MCF 10A (cell line): ENCODE data around the gene MRPS6. TPM values are rescaled to one million over a fixed set of nuclear protein-coding genes. Genes with fewer than 3 reads are reported as not detected.

Experiments used
- BruUV-seq: library from RNA; stranded (reverse); fragments of 400-500 nt; replicated peaks from 2 replicates; lab custom pipeline; 2021; lab: Mats Ljungman, UMichigan
- CTCF ChIA-PET: fragments of 300-600 bp; sonication (Branson Sonifier 250); formaldehyde crosslinking; extraction: SDS; loops from one replicate; lab custom pipeline; 2021; ENCODE audit warnings: antibody characterized with exemption, inconsistent platforms; lab: Yijun Ruan, JAX
- POLR2A ChIA-PET: fragments of 300-600, 350-650 bp; sonication (Branson Sonifier 250); formaldehyde crosslinking; extraction: SDS; loops from one replicate; lab custom pipeline; 2020; ENCODE audit warnings: antibody characterized with exemption, inconsistent platforms; lab: Yijun Ruan, JAX
- DNase-seq: peaks from one replicate; pipeline ENCODE4 v3.0.0-alpha.2; 2018; ENCODE audit not compliant: unreplicated experiment
- H3K27ac Mint-ChIP-seq: one replicate; pipeline ENCODE4 v1.8.0; 2022; ENCODE audit warnings: mild to moderate bottlenecking, low read depth, mixed read lengths; ENCODE audit not compliant: unreplicated experiment
- H3K27me3 Mint-ChIP-seq: one replicate; pipeline ENCODE4 v1.8.0; 2022; ENCODE audit warnings: mixed read lengths; ENCODE audit not compliant: insufficient read depth, unreplicated experiment
- H3K36me3 Mint-ChIP-seq: one replicate; pipeline ENCODE4 v1.8.0; 2022; ENCODE audit warnings: mild to moderate bottlenecking, moderate library complexity, mixed read lengths; ENCODE audit not compliant: insufficient read depth, unreplicated experiment
- H3K4me1 Mint-ChIP-seq: one replicate; pipeline ENCODE4 v1.8.0; 2022; ENCODE audit warnings: mixed read lengths; ENCODE audit not compliant: insufficient read depth, unreplicated experiment
- H3K4me3 Mint-ChIP-seq: one replicate; pipeline ENCODE4 v1.8.0; 2022; ENCODE audit warnings: mild to moderate bottlenecking, moderate library complexity, mixed read lengths; ENCODE audit not compliant: unreplicated experiment
- H3K9me3 Mint-ChIP-seq: one replicate; pipeline ENCODE4 v1.8.0; 2022; ENCODE audit warnings: mixed read lengths; ENCODE audit not compliant: unreplicated experiment
- intact Hi-C: fragments of 100-400 bp; cut with micrococcal nuclease; formaldehyde crosslinking; loops from 2 replicates; pipeline ENCODE4 v1.14.1; 2022
- total RNA-seq: library from RNA; stranded (reverse); gene quantifications from 2 replicates; pipeline ENCODE4 v1.2.3, GENCODE V29; 2022
- TF ChIP-seq, protein P1 (sequence below): fragments of 200-600 bp; IDR thresholded peaks from one replicate; pipeline ENCODE4 v1.8.0; 2022; ENCODE audit warnings: antibody characterized with exemption, mild to moderate bottlenecking; ENCODE audit not compliant: unreplicated experiment

MRPS6 gene
- total RNA-seq, 1 experiment from 2014 or later = 86.0 TPM

DNA sequence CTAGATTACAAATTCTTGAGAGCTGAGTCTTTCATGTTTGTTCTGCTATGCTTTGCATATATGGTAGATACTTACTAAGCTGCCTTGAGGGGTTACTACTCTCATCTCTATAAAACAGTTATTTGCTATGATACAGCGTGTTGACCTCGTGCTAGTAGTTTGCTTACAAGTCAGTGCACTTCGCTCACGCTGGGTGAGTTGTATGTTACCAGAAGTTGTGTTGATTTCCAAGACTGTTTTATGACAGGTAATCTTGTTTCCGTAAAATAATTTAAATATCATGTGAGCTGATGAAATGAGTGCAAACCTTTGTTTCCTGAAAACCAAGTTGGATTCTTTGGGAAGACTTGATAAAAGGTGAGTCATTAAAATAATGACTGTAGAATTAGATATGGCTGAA lies 7.3 kb downstream of the MRPS6 start:
- ChIA-PET POLR2A (interaction anchor here (2.4 kb wide), 1 partner anchor 20 kb away, joined by 6 read pairs; no protein-coding TSS in a partner anchor), CTCF (no interaction called here)
- H3K36me3 Mint-ChIP-seq = peaks cover 7% of the 10 kb centered on the region
- BruUV-seq = no TSS peak
- H3K27me3 Mint-ChIP-seq = no peaks in the 10 kb centered on the region
- H3K9me3 Mint-ChIP-seq = no peaks in the 10 kb centered on the region
- no peak overlapping the region for H3K4me3 Mint-ChIP-seq
- intact Hi-C loops = no loop called here
- TF ChIP-seq, protein P1, sequence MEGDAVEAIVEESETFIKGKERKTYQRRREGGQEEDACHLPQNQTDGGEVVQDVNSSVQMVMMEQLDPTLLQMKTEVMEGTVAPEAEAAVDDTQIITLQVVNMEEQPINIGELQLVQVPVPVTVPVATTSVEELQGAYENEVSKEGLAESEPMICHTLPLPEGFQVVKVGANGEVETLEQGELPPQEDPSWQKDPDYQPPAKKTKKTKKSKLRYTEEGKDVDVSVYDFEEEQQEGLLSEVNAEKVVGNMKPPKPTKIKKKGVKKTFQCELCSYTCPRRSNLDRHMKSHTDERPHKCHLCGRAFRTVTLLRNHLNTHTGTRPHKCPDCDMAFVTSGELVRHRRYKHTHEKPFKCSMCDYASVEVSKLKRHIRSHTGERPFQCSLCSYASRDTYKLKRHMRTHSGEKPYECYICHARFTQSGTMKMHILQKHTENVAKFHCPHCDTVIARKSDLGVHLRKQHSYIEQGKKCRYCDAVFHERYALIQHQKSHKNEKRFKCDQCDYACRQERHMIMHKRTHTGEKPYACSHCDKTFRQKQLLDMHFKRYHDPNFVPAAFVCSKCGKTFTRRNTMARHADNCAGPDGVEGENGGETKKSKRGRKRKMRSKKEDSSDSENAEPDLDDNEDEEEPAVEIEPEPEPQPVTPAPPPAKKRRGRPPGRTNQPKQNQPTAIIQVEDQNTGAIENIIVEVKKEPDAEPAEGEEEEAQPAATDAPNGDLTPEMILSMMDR = no peak
- H3K27ac Mint-ChIP-seq = no peak overlapping the region
- DNase-seq = no peak
- H3K4me1 Mint-ChIP-seq = peaks cover 50% of the 10 kb centered on the region

DNA sequence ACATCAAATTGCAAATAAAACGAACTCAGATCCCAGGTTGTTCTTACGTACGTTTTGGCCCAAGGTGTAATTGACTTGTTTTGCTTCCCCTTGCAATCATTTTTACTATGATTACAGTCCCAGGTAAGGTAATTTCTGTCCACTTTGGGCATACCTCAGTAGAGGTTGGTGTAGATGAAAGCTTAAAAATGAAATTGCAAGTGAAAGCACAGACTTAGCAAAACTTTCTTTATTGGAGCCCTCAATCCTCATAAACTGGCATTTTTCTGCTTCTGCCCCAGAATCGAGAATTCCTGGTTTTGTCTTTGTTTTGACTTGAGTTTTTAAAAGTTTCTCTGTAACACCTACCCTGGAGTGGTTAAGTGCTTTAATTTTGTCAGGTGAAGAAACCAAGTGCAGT lies 9.4 kb downstream of the MRPS6 start:
- Mint-ChIP-seq H3K4me3 (no peak overlapping the region), H3K9me3 (no peaks in the 10 kb centered on the region), H3K27me3 (no peaks in the 10 kb centered on the region), H3K27ac (no peak overlapping the region), H3K4me1 (peaks cover 31% of the 10 kb centered on the region), H3K36me3 (peaks cover 7% of the 10 kb centered on the region)
- intact Hi-C loops = no loop called here
- TF ChIP-seq, protein P1 = no peak
- POLR2A ChIA-PET = no interaction called here
- no TSS peak for BruUV-seq
- no peak for DNase-seq
- CTCF ChIA-PET = interaction anchor here (0.7 kb wide), 1 partner anchor 8 kb away, joined by 3 read pairs; no protein-coding TSS in a partner anchor

DNA sequence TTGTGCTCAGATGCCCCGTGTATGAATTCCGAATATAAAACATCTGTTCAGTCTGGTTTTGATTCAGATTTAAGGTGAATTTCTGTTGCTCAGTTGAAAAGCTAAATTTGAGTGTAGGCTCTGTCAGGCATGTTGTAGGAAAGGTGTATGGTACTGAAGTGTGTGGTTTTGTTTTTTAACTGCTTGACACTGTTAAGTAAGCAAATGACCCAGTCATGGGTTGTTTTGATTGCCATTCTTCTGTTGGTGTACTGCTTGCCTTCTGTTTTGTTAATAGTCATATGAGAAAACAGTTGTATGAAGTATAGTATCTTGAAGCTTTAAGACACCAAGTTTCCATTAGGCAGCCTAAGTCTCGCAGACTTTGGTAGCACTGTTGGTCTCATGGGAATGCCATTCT lies 10.0 kb downstream of the MRPS6 start:
- peaks cover 7% of the 10 kb centered on the region for H3K36me3 Mint-ChIP-seq
- intact Hi-C loops = no loop called here
- DNase-seq = no peak
- no peak overlapping the region for H3K4me3 Mint-ChIP-seq
- TF ChIP-seq, protein P1 = no peak
- H3K9me3 Mint-ChIP-seq = no peaks in the 10 kb centered on the region
- no peak overlapping the region for H3K27ac Mint-ChIP-seq
- ChIA-PET POLR2A (no interaction called here), CTCF (interaction anchor here (0.5 to 0.7 kb wide), 2 partner anchors 9 to 185 kb away, joined by 3 read pairs; no protein-coding TSS in a partner anchor)
- H3K4me1 Mint-ChIP-seq = peaks cover 25% of the 10 kb centered on the region
- no TSS peak for BruUV-seq
- no peaks in the 10 kb centered on the region for H3K27me3 Mint-ChIP-seq

DNA sequence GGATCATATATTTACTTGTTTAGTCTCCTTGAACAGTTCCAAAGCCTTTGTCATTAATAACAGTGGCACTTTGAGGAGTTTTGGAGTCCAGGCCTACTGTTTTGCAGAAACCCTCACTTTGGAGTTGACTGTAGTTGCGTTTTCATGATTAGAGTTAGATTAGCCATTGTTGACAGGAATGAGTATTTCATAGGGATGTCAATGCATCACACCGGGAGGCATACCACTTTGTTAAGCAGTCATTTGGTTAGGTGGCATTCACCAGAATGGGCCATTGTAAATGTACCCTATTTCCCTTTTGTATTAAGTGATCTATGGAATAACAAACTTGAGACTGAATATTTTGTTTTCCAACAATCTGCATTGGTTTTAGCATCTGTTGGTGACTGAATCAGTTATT lies 11.8 kb downstream of the MRPS6 start:
- intact Hi-C loops = no loop called here
- no peak for DNase-seq
- H3K4me3 Mint-ChIP-seq = no peak overlapping the region
- peaks cover 11% of the 10 kb centered on the region for H3K4me1 Mint-ChIP-seq
- TF ChIP-seq, protein P1 = no peak
- ChIA-PET CTCF (no interaction called here), POLR2A (interaction anchor here (0.7 kb wide), 1 partner anchor 10 kb away, joined by 3 read pairs; no protein-coding TSS in a partner anchor)
- BruUV-seq = no TSS peak
- H3K27me3 Mint-ChIP-seq = no peaks in the 10 kb centered on the region
- no peaks in the 10 kb centered on the region for H3K9me3 Mint-ChIP-seq
- H3K27ac Mint-ChIP-seq = no peak overlapping the region
- peaks cover 14% of the 10 kb centered on the region for H3K36me3 Mint-ChIP-seq
